MCF 10A (cell line): ENCODE measurements around the gene RTN4RL1. TPM values are rescaled to one million over a fixed set of nuclear protein-coding genes. Genes with fewer than 3 reads are reported as not detected.

Source experiments
- BruUV-seq: library from RNA; stranded (reverse); fragments of 400-500 nt; replicated peaks from 2 replicates; lab custom pipeline; 2021; lab: Mats Ljungman, UMichigan
- CTCF ChIA-PET: fragments of 300-600 bp; sonication (Branson Sonifier 250); formaldehyde crosslinking; extraction: SDS; loops from one replicate; lab custom pipeline; 2021; ENCODE audit warnings: antibody characterized with exemption, inconsistent platforms; lab: Yijun Ruan, JAX
- POLR2A ChIA-PET: fragments of 300-600, 350-650 bp; sonication (Branson Sonifier 250); formaldehyde crosslinking; extraction: SDS; loops from one replicate; lab custom pipeline; 2020; ENCODE audit warnings: antibody characterized with exemption, inconsistent platforms; lab: Yijun Ruan, JAX
- DNase-seq: peaks from one replicate; pipeline ENCODE4 v3.0.0-alpha.2; 2018; ENCODE audit not compliant: unreplicated experiment
- H3K27ac Mint-ChIP-seq: one replicate; pipeline ENCODE4 v1.8.0; 2022; ENCODE audit warnings: mild to moderate bottlenecking, low read depth, mixed read lengths; ENCODE audit not compliant: unreplicated experiment
- H3K27me3 Mint-ChIP-seq: one replicate; pipeline ENCODE4 v1.8.0; 2022; ENCODE audit warnings: mixed read lengths; ENCODE audit not compliant: insufficient read depth, unreplicated experiment
- H3K36me3 Mint-ChIP-seq: one replicate; pipeline ENCODE4 v1.8.0; 2022; ENCODE audit warnings: mild to moderate bottlenecking, moderate library complexity, mixed read lengths; ENCODE audit not compliant: insufficient read depth, unreplicated experiment
- H3K4me1 Mint-ChIP-seq: one replicate; pipeline ENCODE4 v1.8.0; 2022; ENCODE audit warnings: mixed read lengths; ENCODE audit not compliant: insufficient read depth, unreplicated experiment
- H3K4me3 Mint-ChIP-seq: one replicate; pipeline ENCODE4 v1.8.0; 2022; ENCODE audit warnings: mild to moderate bottlenecking, moderate library complexity, mixed read lengths; ENCODE audit not compliant: unreplicated experiment
- H3K9me3 Mint-ChIP-seq: one replicate; pipeline ENCODE4 v1.8.0; 2022; ENCODE audit warnings: mixed read lengths; ENCODE audit not compliant: unreplicated experiment
- CTCF ChIP-seq: fragments of 200-600 bp; IDR thresholded peaks from one replicate; pipeline ENCODE4 v1.8.0; 2022; ENCODE audit warnings: antibody characterized with exemption, mild to moderate bottlenecking; ENCODE audit not compliant: unreplicated experiment
- intact Hi-C: fragments of 100-400 bp; cut with micrococcal nuclease; formaldehyde crosslinking; loops from 2 replicates; pipeline ENCODE4 v1.14.1; 2022
- total RNA-seq: library from RNA; stranded (reverse); gene quantifications from 2 replicates; pipeline ENCODE4 v1.2.3, GENCODE V29; 2022

RTN4RL1 gene
- total RNA-seq, 1 experiment from 2014 or later = 2.9 TPM

- Mint-ChIP-seq H3K36me3 (peaks cover 4% of the 10 kb centered on the region), H3K4me1 (no peaks in the 10 kb centered on the region), H3K4me3 (no peak overlapping the region), H3K27me3 (no peaks in the 10 kb centered on the region), H3K27ac (no peak overlapping the region), H3K9me3 (no peaks in the 10 kb centered on the region)
- intact Hi-C loops = no loop called here
- ChIA-PET POLR2A (interaction anchor here (0.7 kb wide), 1 partner anchor 34 kb away, joined by 3 read pairs; no protein-coding TSS in a partner anchor), CTCF (no interaction called here)
- no TSS peak for BruUV-seq
- no peak for TF ChIP-seq CTCF
- no peak for DNase-seq
These were observed 91.0 kb downstream of the RTN4RL1 start for GRCh38 chr17:1933875-1934715.

- no peak for TF ChIP-seq CTCF
- intact Hi-C loops = no loop called here
- BruUV-seq = no TSS peak
- Mint-ChIP-seq H3K36me3 (peaks cover 4% of the 10 kb centered on the region), H3K27ac (no peak overlapping the region), H3K4me1 (no peaks in the 10 kb centered on the region), H3K4me3 (no peak overlapping the region), H3K9me3 (no peaks in the 10 kb centered on the region), H3K27me3 (no peaks in the 10 kb centered on the region)
- DNase-seq = no peak
- CTCF ChIA-PET = interaction anchor here (1.0 kb wide), 1 partner anchor 94 kb away, joined by 4 read pairs; no protein-coding TSS in a partner anchor
- POLR2A ChIA-PET = no interaction called here
These were observed 93.1 kb downstream of the RTN4RL1 start for GRCh38 chr17:1931844-1932579.

GRCh38 chr17:1930337-1930645 is 94.8 kb downstream of the RTN4RL1 start:
- no peaks in the 10 kb centered on the region for H3K27me3 Mint-ChIP-seq
- CTCF ChIA-PET = interaction anchor here (0.6 kb wide), 1 partner anchor 27 kb away, joined by 3 read pairs; no protein-coding TSS in a partner anchor
- no peak overlapping the region for H3K4me3 Mint-ChIP-seq
- H3K36me3 Mint-ChIP-seq = peaks cover 3% of the 10 kb centered on the region
- POLR2A ChIA-PET = no interaction called here
- no peak for DNase-seq
- intact Hi-C loops = no loop called here
- no peaks in the 10 kb centered on the region for H3K9me3 Mint-ChIP-seq
- H3K27ac Mint-ChIP-seq = no peak overlapping the region
- no peaks in the 10 kb centered on the region for H3K4me1 Mint-ChIP-seq
- TF ChIP-seq CTCF = no peak
- no TSS peak for BruUV-seq

- Mint-ChIP-seq H3K4me3 (no peak overlapping the region), H3K9me3 (no peaks in the 10 kb centered on the region), H3K27ac (no peak overlapping the region), H3K27me3 (no peaks in the 10 kb centered on the region), H3K36me3 (no peaks in the 10 kb centered on the region), H3K4me1 (no peaks in the 10 kb centered on the region)
- no peak for DNase-seq
- no peak for TF ChIP-seq CTCF
- ChIA-PET CTCF (no interaction called here), POLR2A (no interaction called here)
- BruUV-seq = no TSS peak
- intact Hi-C loops = no loop called here
These were observed 96.2 kb downstream of the RTN4RL1 start for GRCh38 chr17:1928976-1929375.
